Measurements from ENCODE around the gene ANGEL1. TPM values are rescaled to one million over a fixed set of nuclear protein-coding genes. Genes with fewer than 3 reads are reported as not detected.
A peak's percentile ranks its signal among the peaks of the same experiment; 100 is the strongest.

Gene ANGEL1
- total and polyA plus RNA-seq, 11 donors: 9.3 to 16.3 (median 13.3) TPM

- H3K9me3 ChIP-seq: no peaks in the 10 kb centered on the region
- WGBS, 4 donors: 60 to 71% (median 61%) methylated on average over 5 to 6 of the region's 6 CpGs
- peak overlapping the region in 10 of 12 donors; percentile 3 to 79 (median 42) for H3K27ac ChIP-seq
- no peaks in the 10 kb centered on the region for H3K27me3 ChIP-seq
- H3K36me3 ChIP-seq: peaks cover 0 to 65% (median 46%) of the 10 kb centered on the region in 9 donors
- ATAC-seq (peak in 1 of 4 donors; percentile 6), DNase-seq (no peak)
- TF ChIP-seq CTCF (IDR thresholded peaks at IDR 0.05): no peak
- TF ChIP-seq POLR2A (IDR thresholded peaks at IDR 0.05): no peak
- H3K4me1 ChIP-seq: peaks cover 0 to 65% (median 48%) of the 10 kb centered on the region in 12 donors
- intact Hi-C loops (cut with DNase I): loop anchor here in 8 of 10 donors (1.0 to 2.0 kb wide), 3 partner anchors 72 to 74 kb away; no protein-coding TSS in a partner anchor
- H3K4me3 ChIP-seq: no peak overlapping the region
Observed at GRCh38 chr14:76784266-76784874, 28.3 kb downstream of the ANGEL1 start.

DNA sequence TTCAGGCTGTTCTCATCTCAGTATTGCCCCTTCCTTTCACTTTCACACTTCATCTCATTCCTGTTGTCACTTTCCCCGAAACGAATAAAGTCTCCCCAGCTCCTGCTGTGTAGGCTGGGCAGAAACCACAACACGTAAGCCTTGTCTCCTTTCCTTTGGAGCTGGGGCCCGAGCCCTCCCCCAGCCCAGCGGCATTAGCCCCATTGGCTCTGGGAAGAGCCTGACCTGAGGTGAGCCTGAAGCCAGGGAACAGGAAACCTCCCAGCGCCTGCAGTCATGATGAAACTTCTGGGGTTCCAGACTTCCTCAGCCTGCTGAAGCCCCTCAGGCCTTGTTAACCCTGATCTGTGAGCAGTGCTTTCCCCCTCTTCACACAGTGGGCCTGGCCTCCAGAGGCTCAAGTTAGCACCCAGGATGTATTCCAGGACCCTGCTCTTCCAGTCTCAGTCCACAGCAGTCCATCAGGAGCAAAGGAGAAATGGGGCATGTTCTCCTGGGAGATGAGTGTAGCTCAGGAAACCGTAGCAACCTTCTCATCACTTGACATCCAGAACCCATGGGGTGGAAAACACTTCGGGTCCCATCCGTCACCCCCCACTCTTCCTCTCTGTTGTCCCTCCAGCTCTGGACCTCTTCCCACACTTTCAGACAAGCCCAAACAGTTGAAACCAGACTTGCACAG, 29.7 kb downstream of the ANGEL1 start:
- peaks cover 0 to 65% (median 42%) of the 10 kb centered on the region in 9 donors for H3K36me3 ChIP-seq

DNA sequence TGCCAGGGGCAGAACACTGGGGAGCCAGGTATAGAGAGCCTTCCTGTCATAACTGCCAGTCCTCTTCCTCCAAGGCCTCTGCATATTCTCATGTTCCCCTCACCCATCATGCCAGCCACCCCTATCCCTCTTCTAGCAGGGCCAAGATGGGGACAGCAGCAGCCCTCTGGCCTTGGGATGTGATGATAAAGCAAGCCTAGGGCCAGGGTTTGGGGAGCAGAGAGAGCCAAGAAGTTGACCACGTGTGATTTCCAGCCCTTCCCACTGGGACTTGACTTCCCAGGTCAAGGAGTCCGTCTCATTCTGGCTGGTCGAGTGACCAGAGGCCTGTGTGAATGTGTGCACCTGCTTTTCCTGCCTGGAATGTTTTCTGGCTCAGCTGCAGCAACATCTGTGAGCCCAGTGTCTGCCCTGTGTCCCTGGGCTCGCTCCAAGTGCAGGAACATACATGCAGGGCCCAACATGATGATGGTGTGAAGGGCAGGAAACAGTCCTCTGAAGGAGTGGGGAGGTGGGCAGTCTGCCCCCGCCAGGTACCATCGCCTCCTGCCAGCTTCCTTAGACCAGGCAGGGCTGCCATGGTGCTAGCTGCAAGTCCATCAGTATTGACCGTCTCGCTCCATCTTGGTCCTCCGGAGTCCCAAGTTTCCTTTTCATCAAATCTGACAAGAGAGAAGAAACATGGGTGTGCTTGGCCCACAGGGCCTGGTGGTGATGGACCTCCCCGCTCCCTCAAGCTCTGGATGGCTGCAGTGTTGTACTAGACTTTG, 30.4 kb downstream of the ANGEL1 start:
- ATAC-seq (no peak), DNase-seq (no peak)
- TF ChIP-seq POLR2A (IDR thresholded peaks at IDR 0.05) (no peak), CTCF (IDR thresholded peaks at IDR 0.05) (no peak)
- Histone ChIP-seq H3K36me3 (peaks cover 0 to 64% (median 42%) of the 10 kb centered on the region in 9 donors), H3K27ac (peak overlapping the region; percentile 18 to 79 (median 50)), H3K4me1 (peaks cover 0 to 71% (median 50%) of the 10 kb centered on the region in 12 donors), H3K27me3 (no peaks in the 10 kb centered on the region), H3K4me3 (no peak overlapping the region), H3K9me3 (no peaks in the 10 kb centered on the region)
- intact Hi-C loops (cut with DNase I): loop anchor here in 2 of 10 donors (2.0 kb wide), 2 partner anchors 17 to 69 kb away; no protein-coding TSS in a partner anchor
- WGBS, 4 donors: 75 to 85% (median 76%) methylated on average over 10 of the region's 10 CpGs

More for the DNA sequence above, 29.7 kb downstream of the ANGEL1 start:
- TF ChIP-seq POLR2A (IDR thresholded peaks at IDR 0.05): no peak
- no peak for TF ChIP-seq CTCF (IDR thresholded peaks at IDR 0.05)
- intact Hi-C loops (cut with DNase I): loop anchor here in 2 of 10 donors (2.0 kb wide), 2 partner anchors 18 to 70 kb away; no protein-coding TSS in a partner anchor
- 44 to 54% (median 48%) methylated on average over 9 of the region's 9 CpGs for WGBS, 4 donors
- Histone ChIP-seq H3K27ac (peak overlapping the region in 11 of 12 donors; percentile 39 to 79 (median 53)), H3K27me3 (no peaks in the 10 kb centered on the region), H3K4me3 (no peak overlapping the region), H3K4me1 (peaks cover 0 to 64% (median 48%) of the 10 kb centered on the region in 12 donors), H3K9me3 (no peaks in the 10 kb centered on the region)
- DNase-seq (peak in 1 of 5 donors; percentile 41), ATAC-seq (peak in 3 of 4 donors; percentile 5 to 18 (median 13))

Measured in heart left ventricle (tissue), 16 donors.